HG02588 (cell line): ENCODE measurements around the gene CFAP70.
"Not testable (repeated sequence)": the region's sequence is repeated elsewhere in the genome, so short reads cannot be mapped to it uniquely, and the experiment has no call there.

Experiments
- ATAC-seq: cut with Tn5 transposase; IDR thresholded peaks from one replicate; pipeline ENCODE4 v1.9.1; 2021; ENCODE audit warnings: mild to moderate bottlenecking, moderate library complexity; ENCODE audit not compliant: unreplicated experiment

The CFAP70 gene

GRCh38 chr10:73258612-73259011 is 100.1 kb downstream of the CFAP70 start:
- not testable (repeated sequence) for ATAC-seq

DNA sequence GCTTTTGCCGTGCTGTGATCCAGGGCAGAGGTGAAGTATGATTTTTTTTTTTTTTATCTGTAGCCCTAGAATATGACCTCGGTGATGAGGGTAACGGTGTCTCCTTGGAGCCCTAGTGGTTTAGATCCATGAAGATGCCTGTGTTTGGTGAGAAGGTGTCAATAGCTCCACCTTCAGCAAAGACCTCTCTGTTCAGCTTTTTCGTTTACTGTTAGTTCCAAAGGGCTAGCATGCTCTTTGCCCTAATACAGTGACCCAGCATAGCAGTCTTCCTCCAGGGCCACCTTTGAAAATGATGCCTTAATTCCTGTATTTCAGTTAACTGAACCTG is 105.5 kb downstream of the CFAP70 start:
- ATAC-seq, result no peak

- peak; percentile 84 for ATAC-seq
These were observed 106.0 kb downstream of the CFAP70 start, which contains the start of gene MRPS16 for GRCh38 chr10:73252445-73253224. Gene MRPS16 (minus strand): TSS chr10:73252644. CDS start chr10:73252482, 162 bp downstream.

- peak; percentile 8 for ATAC-seq
These were observed 106.8 kb downstream of the CFAP70 start for GRCh38 chr10:73251683-73252444.

- ATAC-seq, result no peak
These were observed 110.4 kb downstream of the CFAP70 start for GRCh38 chr10:73248259-73248724.

- ATAC-seq, result no peak
These were observed 111.0 kb downstream of the CFAP70 start for GRCh38 chr10:73247509-73248258.

DNA sequence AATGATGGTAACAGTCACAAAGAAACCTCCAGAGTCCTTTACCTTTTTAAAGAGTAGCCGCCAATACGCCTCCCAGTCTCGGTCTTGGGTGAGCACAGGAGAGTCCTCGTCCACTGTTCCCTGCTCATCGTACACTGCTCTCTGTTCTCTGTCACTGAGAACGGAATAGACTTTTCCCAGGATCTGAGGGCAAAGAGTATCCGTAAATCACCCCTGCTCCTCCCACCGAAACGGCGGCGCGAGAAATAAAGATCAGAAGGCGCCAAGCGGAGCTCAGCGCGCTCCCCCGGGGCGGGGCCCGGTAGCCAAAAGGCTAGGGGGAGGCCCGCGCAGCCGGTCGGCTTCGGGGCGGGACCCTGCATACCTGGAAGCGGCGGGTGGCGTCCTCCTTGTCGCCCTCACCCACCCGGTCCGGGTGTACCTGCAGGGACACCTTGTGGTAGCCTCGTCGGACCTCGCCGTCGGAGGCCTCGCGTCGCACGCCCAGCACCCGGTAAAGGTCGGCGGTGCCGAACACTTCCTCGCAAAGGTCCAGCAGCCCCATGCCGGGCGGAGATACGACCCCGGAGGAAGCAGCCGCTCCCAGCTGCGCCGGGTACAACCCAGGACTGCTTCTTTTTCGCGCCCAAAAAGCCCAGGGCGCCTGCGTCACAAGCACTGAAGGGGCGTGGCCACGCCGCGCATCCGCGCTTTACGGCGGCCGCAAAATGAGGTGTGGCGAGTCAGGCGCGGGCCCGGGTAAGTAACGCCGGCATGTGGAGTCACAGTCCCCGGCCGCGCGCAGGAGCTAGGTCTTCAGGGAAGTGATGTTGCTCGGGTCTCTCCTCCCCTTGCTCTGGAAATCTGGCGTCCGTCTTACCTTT is 111.8 kb downstream of the CFAP70 start, which contains the start of gene DNAJC9:
Gene DNAJC9 (minus strand): TSS at position 610 of the 863 bp plus-strand sequence. CDS start 66 bp downstream, at position 544.
- peak; percentile 78 for ATAC-seq

DNA sequence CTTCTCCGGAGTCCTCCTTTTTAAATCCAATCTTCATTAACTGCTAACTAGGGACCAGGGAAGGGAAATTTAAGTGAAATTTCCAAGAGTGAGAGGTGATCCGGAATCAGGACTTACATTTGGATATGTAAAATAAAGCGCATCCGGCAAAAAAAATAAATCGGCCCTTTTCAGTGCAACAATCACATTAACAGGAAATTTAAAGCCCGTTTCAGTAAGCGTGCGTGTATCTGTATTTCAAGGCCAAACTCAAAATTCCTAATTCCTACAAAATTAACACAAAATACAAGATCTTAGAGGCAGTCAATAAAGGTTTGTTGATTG is 112.4 kb downstream of the CFAP70 start:
- no peak for ATAC-seq

DNA sequence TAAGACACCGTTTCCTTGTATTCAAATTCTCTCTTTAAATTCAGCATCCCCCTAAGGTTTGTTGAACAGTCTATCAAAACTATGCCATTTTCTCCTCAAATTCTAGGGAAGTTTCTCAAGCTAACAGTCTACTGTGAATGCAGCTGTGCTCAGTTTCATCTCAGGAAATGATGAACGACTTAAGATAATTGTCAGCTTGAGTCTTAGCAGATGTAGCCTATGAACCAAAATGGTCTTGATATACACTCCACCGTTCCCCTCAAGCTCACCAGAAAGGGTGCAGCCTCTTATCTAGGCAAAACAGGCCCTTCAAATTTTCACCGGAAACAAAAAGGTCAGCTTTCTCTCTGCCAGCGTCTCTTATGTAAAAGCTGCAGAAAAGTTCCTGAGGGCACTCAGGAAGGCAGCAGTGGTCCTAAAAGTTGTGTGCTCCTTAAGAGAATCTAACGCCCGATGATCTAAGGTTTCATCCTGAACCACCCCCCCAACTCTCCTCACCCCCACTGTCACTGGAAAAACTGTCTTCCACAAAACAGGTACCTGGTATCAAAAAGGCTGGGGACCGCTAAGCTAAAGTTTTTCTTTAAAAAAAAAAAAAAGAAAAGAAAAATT is 113.7 kb downstream of the CFAP70 start:
- ATAC-seq, result no peak

DNA sequence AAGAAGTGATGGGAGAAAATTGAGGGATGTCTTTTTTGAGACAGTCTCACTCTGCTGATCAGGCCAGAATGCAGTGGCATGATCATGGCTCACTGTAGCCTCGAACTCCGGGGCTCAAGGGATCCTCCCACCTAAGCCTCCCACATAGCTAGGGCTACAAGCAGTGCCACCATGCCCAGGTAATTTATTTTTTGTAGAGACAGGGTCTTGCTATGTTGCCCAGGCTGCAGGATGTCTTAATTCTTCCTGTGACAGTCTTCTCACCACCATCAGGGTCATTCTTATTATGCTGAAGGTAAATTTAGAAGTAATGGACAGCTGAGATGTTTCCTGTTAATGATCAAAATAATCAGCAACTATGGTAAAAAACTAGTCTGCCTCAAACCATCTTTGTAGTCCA is 118.8 kb downstream of the CFAP70 start:
- no peak for ATAC-seq

DNA sequence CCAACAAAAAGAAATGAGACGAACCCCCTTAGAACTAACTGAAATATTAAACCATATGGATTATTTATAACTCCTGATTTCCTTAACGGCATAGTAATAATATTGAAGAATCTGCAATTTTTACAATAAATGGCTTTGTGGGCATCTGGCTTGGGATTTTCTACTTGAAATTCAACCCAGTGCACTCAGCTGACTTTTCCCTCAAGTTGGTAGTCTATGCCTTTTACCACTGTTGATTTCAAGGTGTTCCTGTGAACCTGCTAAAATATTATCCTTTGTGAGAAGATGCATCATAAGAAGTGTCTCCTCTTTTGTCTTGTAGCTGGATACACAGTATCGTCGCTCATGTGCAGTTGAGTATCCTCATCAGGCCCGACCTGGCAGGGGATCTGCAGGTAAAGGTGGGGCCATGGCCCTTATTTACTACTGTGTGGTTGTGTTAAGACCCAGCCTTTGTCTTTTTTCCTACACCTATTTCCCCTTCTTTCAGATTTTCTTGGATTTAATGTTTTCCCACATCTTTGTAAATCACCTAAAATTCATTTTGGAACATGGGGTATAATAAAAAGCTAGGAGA is 119.6 kb downstream of the CFAP70 start:
- ATAC-seq, result no peak

GRCh38 chr10:73234695-73235094 is 124.0 kb downstream of the CFAP70 start:
- no peak for ATAC-seq

DNA sequence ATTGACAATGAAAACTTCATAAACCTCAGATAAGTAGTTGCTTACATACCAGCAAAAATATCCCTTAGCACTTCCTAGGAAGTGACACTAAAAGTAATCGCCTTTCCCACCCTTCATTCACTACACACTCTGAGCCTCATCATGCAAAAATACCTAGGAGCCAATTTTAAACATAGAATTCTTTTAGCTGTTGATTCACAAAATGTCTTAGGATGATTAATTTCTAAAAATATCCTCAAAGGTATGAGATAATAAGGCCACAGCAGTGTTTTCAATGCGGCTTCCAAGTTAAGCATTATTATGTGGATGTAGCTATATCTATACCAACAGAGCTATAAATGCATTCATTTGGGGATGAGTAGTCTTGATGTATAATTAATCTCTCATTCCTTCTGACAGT is 124.8 kb downstream of the CFAP70 start:
- ATAC-seq, result no peak

DNA sequence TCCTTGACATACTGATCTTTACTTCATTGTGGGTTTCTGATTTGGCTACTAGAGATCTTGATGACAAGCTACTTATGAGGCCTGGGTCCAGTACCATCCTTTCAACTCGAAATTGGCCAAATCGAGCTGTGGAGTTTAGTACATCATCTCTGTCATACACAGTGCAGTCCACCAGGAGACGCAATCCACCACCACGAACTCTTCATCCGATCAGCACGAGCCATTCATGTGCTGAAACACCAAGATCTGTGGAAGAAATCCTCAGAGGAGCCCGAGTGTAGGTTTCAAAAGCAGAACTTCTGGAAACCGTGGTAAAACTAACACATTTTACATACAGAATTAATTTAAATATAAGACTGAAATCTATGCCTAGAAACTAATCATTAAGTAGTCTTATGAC is 125.8 kb downstream of the CFAP70 start:
- ATAC-seq, result no peak

DNA sequence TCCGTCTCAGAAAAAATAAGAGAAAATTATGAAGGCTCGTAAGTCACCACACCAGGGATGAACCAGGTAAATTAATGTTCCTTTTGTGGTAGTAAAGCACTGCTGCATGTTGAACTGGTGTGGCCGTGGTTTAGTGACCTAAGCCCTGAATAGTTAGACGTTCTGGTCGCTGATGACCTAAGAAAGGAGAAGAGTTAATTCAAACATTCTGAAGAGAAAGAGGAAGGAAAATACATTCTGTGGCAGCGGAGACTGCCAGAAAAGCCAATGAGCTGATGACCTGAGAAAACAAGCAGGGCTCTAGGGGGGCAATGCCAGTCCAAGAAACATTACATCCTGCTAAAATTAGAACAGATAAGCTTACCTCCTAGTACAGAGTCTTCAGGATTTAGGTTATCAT is 129.1 kb downstream of the CFAP70 start:
- ATAC-seq, result no peak

- no peak for ATAC-seq
These were observed 130.4 kb downstream of the CFAP70 start for GRCh38 chr10:73228247-73228646.

DNA sequence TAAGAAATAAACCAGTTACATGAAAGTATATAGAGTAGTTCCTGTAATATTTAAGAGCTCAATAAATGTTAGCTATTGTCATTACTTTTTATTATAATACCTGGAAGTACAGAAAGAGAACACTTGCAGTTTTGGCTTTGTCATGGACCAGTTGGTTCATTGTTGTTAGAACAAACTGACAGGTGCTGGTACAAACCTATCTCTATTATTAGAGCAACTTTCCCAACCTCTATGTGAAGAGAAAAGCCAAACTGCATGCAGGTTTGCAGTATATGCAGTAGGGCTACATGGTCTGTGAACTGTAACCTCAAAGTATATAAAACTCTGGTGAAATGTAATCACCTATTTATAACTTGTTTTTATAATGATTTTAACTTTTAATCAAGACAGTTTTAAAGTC is 132.0 kb downstream of the CFAP70 start:
- no peak for ATAC-seq

DNA sequence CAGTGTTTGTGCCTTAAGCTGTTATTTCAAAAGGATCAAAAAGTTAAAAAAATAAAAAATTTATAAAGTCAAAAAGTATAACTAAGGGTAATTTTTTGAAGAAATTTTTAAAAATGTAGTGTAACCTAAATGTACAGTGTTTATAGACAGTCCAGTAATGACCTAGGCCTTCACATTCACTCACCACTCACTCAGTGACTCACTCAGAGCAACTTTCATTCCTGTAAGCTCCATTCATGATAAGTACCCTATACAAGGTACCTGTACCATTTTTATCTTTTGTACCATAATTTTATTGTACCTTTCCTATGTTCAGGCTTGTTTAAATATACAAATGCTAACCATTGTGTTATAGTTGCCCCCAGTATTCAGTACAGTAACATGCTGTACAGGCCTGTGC is 133.1 kb downstream of the CFAP70 start:
- ATAC-seq, result no peak

DNA sequence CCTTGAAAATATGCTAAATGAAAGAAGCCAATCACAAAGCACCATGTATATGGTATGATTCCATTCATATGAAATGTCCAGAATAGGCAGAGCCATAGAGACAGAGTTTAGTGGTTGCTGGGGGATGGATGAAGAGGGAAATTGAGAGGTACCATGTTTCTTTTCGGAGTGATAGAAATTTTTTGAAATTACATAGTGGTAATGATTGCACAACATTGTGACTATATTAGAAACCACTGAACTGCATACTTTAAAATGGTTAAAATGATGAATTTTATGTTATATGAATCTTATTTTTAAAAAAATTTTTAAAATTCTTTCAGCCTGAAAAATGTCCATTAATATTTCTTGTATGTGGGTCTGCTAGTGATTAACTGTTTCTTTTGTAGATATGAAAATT is 137.7 kb downstream of the CFAP70 start:
- no peak for ATAC-seq

- no peak for ATAC-seq
These were observed 139.3 kb downstream of the CFAP70 start for GRCh38 chr10:73219384-73219783.
